OCI-LY3 (cell line): Measurements from ENCODE around the gene CREB5.

Experiments used
- H2AFZ ChIP-seq: fragments of 200-600, 300-600 bp; shearing (Covaris generic); 2 replicates; pipeline ENCODE4 v1.6.0; 2014; ENCODE audit warnings: antibody characterized with exemption, low read depth, low read length
- H3K27ac ChIP-seq: fragments of 200-600, 300-600 bp; sonication (generic); 2 replicates; pipeline ENCODE4 v1.5.1; 2014; ENCODE audit warnings: mild to moderate bottlenecking, low read length, moderate library complexity, mixed read lengths
- H3K27me3 ChIP-seq: fragments of 200-600, 300-600 bp; sonication (generic); 2 replicates; pipeline ENCODE4 v1.6.1; 2014; ENCODE audit warnings: low read depth, low read length, mixed read lengths
- H3K36me3 ChIP-seq: fragments of 200-600, 300-600 bp; sonication (generic); replicated peaks from 2 replicates; pipeline ENCODE3; 2014; ENCODE audit warnings: low read depth, low read length, mixed read lengths
- H3K4me1 ChIP-seq: fragments of 300-600, 200-600 bp; sonication (generic); 2 replicates; pipeline ENCODE4 v1.6.1; 2014; ENCODE audit warnings: low read length, mixed read lengths
- H3K4me2 ChIP-seq: fragments of 200-600, 300-600 bp; sonication (generic); 2 replicates; pipeline ENCODE4 v1.6.1; 2014; ENCODE audit warnings: low read length, mixed read lengths
- H3K4me3 ChIP-seq: fragments of 300-600, 200-600 bp; sonication (generic); 2 replicates; pipeline ENCODE4 v1.5.1; 2014; ENCODE audit warnings: antibody characterized with exemption, mild to moderate bottlenecking, low read length, moderate library complexity
- H3K79me2 ChIP-seq: fragments of 300-600, 200-600 bp; shearing (Covaris generic); 2 replicates; pipeline ENCODE4 v1.6.1; 2014; ENCODE audit warnings: mild to moderate bottlenecking, low read length, mixed read lengths
- H3K9ac ChIP-seq: fragments of 300-600, 200-600 bp; shearing (Covaris generic); 2 replicates; pipeline ENCODE4 v1.6.0; 2014; ENCODE audit warnings: mild to moderate bottlenecking, low read length, moderate library complexity
- H3K9me3 ChIP-seq: fragments of 200-600, 300-600 bp; shearing (Covaris generic); 2 replicates; pipeline ENCODE4 v1.6.1; 2014; ENCODE audit warnings: low read length, mixed read lengths; ENCODE audit not compliant: insufficient read depth
- H4K20me1 ChIP-seq: fragments of 200-600, 300-600 bp; sonication (generic); 2 replicates; pipeline ENCODE4 v1.6.1; 2016; ENCODE audit warnings: low read length, mixed read lengths; ENCODE audit not compliant: insufficient read depth
- EZH2phosphoT487 ChIP-seq: fragments of 200-600 bp; shearing (Covaris generic); IDR thresholded peaks from 2 replicates; pipeline ENCODE4 v1.6.1; 2018; ENCODE audit warnings: antibody characterized with exemption, mixed run types, low read depth
- TF ChIP-seq, protein P1 (sequence below): fragments of 200-600, 300-600 bp; sonication (generic); IDR thresholded peaks from 2 replicates; pipeline ENCODE4 v1.5.1; 2014; ENCODE audit warnings: antibody characterized with exemption, low read length, low read depth

Gene CREB5

DNA sequence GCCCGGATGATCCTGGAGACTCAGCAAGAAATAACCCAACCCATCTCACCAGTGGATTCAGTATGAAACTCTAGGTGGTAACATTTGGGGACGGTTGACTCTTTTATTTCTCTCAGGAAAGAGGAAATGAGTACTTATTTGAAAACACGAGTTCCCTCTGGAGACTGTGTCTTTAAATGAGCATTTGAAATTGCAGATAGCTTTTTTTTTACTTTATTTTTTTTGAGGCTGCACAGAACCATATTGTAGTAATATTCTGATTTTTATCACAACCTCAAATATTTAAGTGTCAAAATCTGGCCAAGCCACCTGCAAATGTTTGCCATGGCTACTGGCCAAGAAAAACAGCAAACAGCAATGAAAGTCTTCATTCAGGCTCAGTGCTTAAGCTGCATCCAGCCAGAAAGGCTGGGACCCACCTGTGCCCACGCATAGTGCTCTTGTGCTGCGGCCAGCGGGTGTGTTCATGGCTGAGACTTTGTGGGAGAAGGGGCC, 160.8 kb downstream of the CREB5 start:
- peak overlapping the region; percentile 31 for H3K4me2 ChIP-seq
- no peaks in the 10 kb centered on the region for H3K79me2 ChIP-seq
- H3K27me3 ChIP-seq: peaks cover 76% of the 10 kb centered on the region
- peaks cover 9% of the 10 kb centered on the region; the same call in 1 of the 2 replicates for H3K9me3 ChIP-seq
- no peak overlapping the region for H3K27ac ChIP-seq
- no peak overlapping the region for H3K4me3 ChIP-seq
- TF ChIP-seq EZH2phosphoT487: no peak
- TF ChIP-seq, protein P1, sequence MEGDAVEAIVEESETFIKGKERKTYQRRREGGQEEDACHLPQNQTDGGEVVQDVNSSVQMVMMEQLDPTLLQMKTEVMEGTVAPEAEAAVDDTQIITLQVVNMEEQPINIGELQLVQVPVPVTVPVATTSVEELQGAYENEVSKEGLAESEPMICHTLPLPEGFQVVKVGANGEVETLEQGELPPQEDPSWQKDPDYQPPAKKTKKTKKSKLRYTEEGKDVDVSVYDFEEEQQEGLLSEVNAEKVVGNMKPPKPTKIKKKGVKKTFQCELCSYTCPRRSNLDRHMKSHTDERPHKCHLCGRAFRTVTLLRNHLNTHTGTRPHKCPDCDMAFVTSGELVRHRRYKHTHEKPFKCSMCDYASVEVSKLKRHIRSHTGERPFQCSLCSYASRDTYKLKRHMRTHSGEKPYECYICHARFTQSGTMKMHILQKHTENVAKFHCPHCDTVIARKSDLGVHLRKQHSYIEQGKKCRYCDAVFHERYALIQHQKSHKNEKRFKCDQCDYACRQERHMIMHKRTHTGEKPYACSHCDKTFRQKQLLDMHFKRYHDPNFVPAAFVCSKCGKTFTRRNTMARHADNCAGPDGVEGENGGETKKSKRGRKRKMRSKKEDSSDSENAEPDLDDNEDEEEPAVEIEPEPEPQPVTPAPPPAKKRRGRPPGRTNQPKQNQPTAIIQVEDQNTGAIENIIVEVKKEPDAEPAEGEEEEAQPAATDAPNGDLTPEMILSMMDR: no peak
- H3K4me1 ChIP-seq: peaks cover 14% of the 10 kb centered on the region
- H3K9ac ChIP-seq: no peak overlapping the region
- no peak overlapping the region for H2AFZ ChIP-seq
- no peaks in the 10 kb centered on the region for H3K36me3 ChIP-seq
- no peaks in the 10 kb centered on the region for H4K20me1 ChIP-seq

DNA sequence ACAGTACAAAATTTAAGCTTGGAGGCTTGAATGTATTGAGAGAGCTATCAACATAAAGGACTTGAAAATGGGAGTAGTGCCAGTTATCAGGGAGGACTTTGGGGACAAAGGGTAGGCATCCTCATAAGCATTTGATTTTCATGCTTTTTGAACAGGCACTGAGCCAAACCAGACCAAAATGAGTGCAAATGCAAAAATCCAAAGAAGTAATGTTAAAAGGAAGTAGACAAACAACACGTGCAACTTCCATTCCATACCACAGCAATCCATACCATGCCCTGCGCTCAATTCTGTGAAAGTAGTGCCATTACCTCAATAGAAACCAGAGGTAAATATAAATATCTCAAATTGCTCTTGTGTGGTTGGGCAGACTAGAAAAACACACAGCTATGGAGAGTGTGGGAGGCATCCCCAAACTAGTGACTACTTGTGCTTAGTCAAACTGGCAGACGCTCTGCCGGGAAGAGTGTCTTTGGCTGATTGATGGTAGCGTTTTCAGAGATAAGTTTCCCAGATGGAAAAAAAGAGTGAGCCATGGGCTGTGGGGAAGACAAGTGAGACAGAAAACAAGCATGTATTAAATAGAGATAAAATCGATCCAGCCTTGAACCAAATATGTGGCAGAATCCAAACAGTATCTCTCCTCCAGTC, 161.5 kb downstream of the CREB5 start:
- Histone ChIP-seq H4K20me1 (no peaks in the 10 kb centered on the region), H3K4me2 (peak overlapping the region; percentile 31; the same call in 1 of the 2 replicates), H3K27ac (no peak overlapping the region), H3K36me3 (no peaks in the 10 kb centered on the region), H3K9me3 (peaks cover 9% of the 10 kb centered on the region; the same call in 1 of the 2 replicates), H2AFZ (no peak overlapping the region), H3K4me3 (no peak overlapping the region), H3K4me1 (peaks cover 14% of the 10 kb centered on the region), H3K9ac (no peak overlapping the region), H3K27me3 (peaks cover 80% of the 10 kb centered on the region), H3K79me2 (no peaks in the 10 kb centered on the region)
- TF ChIP-seq, protein P1: no peak
- no peak for TF ChIP-seq EZH2phosphoT487

DNA sequence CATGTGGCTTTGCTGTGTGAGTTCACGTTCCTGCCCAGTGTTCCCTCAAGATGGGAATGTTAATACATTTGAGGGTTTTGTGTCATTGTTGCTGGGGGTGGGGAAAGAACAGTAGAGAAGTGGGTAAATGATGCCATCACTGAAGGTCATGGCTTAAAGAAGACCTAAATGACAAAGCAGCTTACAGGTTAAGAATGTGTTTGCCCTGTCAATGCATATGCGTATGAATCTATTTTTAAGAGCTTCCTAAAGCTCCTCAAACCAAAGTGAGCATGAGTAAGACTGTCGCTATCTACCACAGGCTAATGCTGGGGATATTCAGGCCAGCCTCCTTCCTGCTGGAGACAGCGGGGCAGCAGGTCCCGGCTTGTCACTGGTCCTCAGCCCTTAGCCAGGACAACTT, 162.9 kb downstream of the CREB5 start:
- H3K4me3 ChIP-seq: no peak overlapping the region
- H3K9ac ChIP-seq: no peak overlapping the region

DNA sequence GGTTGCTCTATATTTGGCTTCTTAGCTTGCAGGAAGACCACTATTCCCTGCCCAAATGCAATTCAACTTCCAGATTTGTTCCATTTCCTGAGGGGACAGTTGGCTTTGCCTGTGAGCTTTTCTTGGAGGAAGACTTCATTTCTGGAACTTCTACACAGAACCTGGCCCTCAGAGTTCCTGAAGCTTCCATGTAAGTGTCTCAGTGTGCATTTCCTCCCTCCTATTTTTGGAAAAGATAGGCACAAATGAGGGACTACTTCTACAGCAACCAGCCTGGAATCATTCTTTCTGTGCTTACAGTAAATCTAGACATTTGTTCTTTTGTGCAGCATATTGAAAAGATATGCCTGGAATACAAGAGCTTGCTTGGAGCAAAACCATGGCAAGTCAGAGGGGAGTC, 164.3 kb downstream of the CREB5 start:
- Histone ChIP-seq H3K9ac (no peak overlapping the region), H2AFZ (no peak overlapping the region), H3K4me2 (no peak overlapping the region), H3K4me3 (no peak overlapping the region), H3K27ac (no peak overlapping the region), H3K36me3 (no peaks in the 10 kb centered on the region), H3K9me3 (peaks cover 9% of the 10 kb centered on the region; the same call in 1 of the 2 replicates), H4K20me1 (no peaks in the 10 kb centered on the region), H3K27me3 (peaks cover 65% of the 10 kb centered on the region), H3K79me2 (no peaks in the 10 kb centered on the region), H3K4me1 (peaks cover 14% of the 10 kb centered on the region)
- TF ChIP-seq, protein P1: no peak
- TF ChIP-seq EZH2phosphoT487: no peak

More for the DNA sequence above, 162.9 kb downstream of the CREB5 start:
- Histone ChIP-seq H3K27me3 (peaks cover 78% of the 10 kb centered on the region), H3K27ac (no peak overlapping the region), H3K4me2 (no peak overlapping the region), H3K4me1 (peaks cover 14% of the 10 kb centered on the region), H2AFZ (no peak overlapping the region), H3K36me3 (no peaks in the 10 kb centered on the region), H4K20me1 (no peaks in the 10 kb centered on the region), H3K9me3 (peaks cover 9% of the 10 kb centered on the region; the same call in 1 of the 2 replicates), H3K79me2 (no peaks in the 10 kb centered on the region)
- no peak for TF ChIP-seq EZH2phosphoT487
